Activated B cell treated with CpG ODN at 0.5 μM for 24 hours (primary cell): ENCODE measurements around the gene KDM5B. TPM values are rescaled to one million over a fixed set of nuclear protein-coding genes. Genes with fewer than 3 reads are reported as not detected.

Experiments used
- ATAC-seq: fragments of 200-7000 bp; cut with Tn5 transposase; one replicate; pipeline ENCODE4 v1.10.0; 2021; ENCODE audit warnings: low read depth, mild to moderate bottlenecking, moderate library complexity
- CTCF ChIA-PET: fragments of 350-600 bp; sonication (Branson Sonifier 250); formaldehyde crosslinking; loops from one replicate; lab custom pipeline; 2021; ENCODE audit warnings: antibody characterized with exemption; lab: Charles Lee
- POLR2A ChIA-PET: fragments of 350-600 bp; sonication (Branson Sonifier 250); formaldehyde crosslinking; loops from one replicate; lab custom pipeline; 2021; ENCODE audit warnings: antibody characterized with exemption; lab: Charles Lee
- DNase-seq: peaks from one replicate; pipeline ENCODE4 v3.0.0; 2022
- H3K27ac Mint-ChIP-seq: one replicate; pipeline ENCODE4 v1.8.0; 2020; ENCODE audit warnings: mixed read lengths
- H3K27me3 Mint-ChIP-seq: one replicate; pipeline ENCODE4 v1.8.0; 2021; ENCODE audit warnings: mixed read lengths
- H3K36me3 Mint-ChIP-seq: one replicate; pipeline ENCODE4 v1.8.0; 2021; ENCODE audit warnings: low read depth, mixed read lengths
- H3K4me1 Mint-ChIP-seq: one replicate; pipeline ENCODE4 v1.8.0; 2021; ENCODE audit warnings: mixed read lengths
- H3K4me3 Mint-ChIP-seq: one replicate; pipeline ENCODE4 v1.8.0; 2020; ENCODE audit warnings: mild to moderate bottlenecking, mixed read lengths
- H3K9me3 Mint-ChIP-seq: one replicate; pipeline ENCODE4 v1.8.0; 2020; ENCODE audit warnings: mixed read lengths
- CTCF ChIP-seq: fragments of 200-600 bp; IDR thresholded peaks from one replicate; pipeline ENCODE4 v1.8.0; 2022; ENCODE audit warnings: antibody characterized with exemption, mild to moderate bottlenecking
- intact Hi-C: fragments of 100-400 bp; cut with micrococcal nuclease; formaldehyde crosslinking; loops from one replicate; pipeline ENCODE4 v1.15.1; 2024
- total RNA-seq: library from RNA; stranded (reverse); gene quantifications from 2 replicates; pipeline ENCODE4 v1.2.3, GENCODE V29; 2022

KDM5B gene
- total RNA-seq, 1 donor from 2014 or later, result 43.5 TPM

GRCh38 chr1:202709276-202710041 is 98.8 kb downstream of the KDM5B start:
- POLR2A ChIA-PET, result no interaction called here
- ATAC-seq, result no peak
- peaks cover 67% of the 10 kb centered on the region for H3K27me3 Mint-ChIP-seq
- no peak overlapping the region for H3K4me3 Mint-ChIP-seq
- no peaks in the 10 kb centered on the region for H3K36me3 Mint-ChIP-seq
- CTCF ChIA-PET, result no interaction called here
- no peaks in the 10 kb centered on the region for H3K9me3 Mint-ChIP-seq
- intact Hi-C loops, result loop anchor here (10.0 kb wide), 1 partner anchor 85 kb away; no protein-coding TSS in a partner anchor
- DNase-seq, result no peak
- no peak for TF ChIP-seq CTCF
- H3K27ac Mint-ChIP-seq, result no peak overlapping the region
- H3K4me1 Mint-ChIP-seq, result peaks cover 6% of the 10 kb centered on the region

DNA sequence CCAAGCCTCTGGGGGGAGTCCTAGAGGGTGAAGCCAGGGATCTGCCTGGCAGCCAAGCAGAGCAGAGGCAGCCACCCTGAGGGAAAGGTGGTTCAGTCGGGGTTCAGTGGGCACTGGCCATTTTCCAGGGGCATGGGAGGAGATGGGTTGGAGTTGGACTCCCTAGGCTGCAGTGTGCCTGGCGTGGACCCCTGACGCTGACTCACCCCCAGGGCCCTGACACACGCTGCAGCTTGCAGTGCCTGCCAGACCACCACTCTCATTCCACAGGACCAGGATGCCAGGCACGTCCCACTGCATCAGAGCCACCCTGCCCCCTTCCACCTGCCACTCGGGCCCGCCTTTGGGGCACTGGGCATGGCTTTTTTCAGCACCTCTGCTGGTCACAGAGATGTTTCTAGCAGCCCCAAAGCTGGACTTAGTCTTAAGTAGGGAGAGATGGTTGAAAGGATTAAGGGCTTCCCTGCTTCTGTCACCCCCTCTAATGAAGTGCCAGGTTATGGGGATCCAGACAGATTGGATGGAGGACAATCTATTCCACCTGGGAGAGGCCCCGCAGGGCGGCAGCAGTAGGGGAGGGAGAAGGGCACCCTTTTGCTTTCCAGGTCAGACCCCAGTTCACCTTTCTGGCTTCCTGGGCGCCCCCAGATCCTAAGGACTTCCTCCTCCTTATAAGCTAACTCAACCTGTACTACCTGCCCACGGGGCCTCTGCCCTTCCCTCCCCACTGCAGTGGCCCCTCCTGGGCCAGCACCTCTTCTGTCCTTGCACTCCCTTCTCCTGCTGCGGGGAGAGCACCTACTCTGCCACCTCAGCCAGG is 99.6 kb downstream of the KDM5B start:
- peaks cover 72% of the 10 kb centered on the region for H3K27me3 Mint-ChIP-seq
- intact Hi-C loops, result no loop called here
- no peaks in the 10 kb centered on the region for H3K9me3 Mint-ChIP-seq
- ATAC-seq (no peak), DNase-seq (no peak)
- H3K27ac Mint-ChIP-seq, result no peak overlapping the region
- no peak for TF ChIP-seq CTCF
- POLR2A ChIA-PET, result no interaction called here
- H3K4me3 Mint-ChIP-seq, result no peak overlapping the region
- no peaks in the 10 kb centered on the region for H3K36me3 Mint-ChIP-seq
- peaks cover 6% of the 10 kb centered on the region for H3K4me1 Mint-ChIP-seq
- CTCF ChIA-PET, result no interaction called here

GRCh38 chr1:202706851-202707250 is 101.4 kb downstream of the KDM5B start:
- Mint-ChIP-seq H3K9me3 (no peaks in the 10 kb centered on the region), H3K27me3 (peaks cover 70% of the 10 kb centered on the region), H3K4me3 (no peak overlapping the region), H3K27ac (no peak overlapping the region), H3K36me3 (no peaks in the 10 kb centered on the region), H3K4me1 (peaks cover 6% of the 10 kb centered on the region)
- CTCF ChIA-PET, result no interaction called here
- DNase-seq (no peak), ATAC-seq (no peak)
- no peak for TF ChIP-seq CTCF
- POLR2A ChIA-PET, result no interaction called here
- intact Hi-C loops, result no loop called here

- H3K27ac Mint-ChIP-seq, result no peak overlapping the region
- ChIA-PET CTCF (no interaction called here), POLR2A (no interaction called here)
- TF ChIP-seq CTCF, result no peak
- no peaks in the 10 kb centered on the region for H3K9me3 Mint-ChIP-seq
- peaks cover 3% of the 10 kb centered on the region for H3K4me1 Mint-ChIP-seq
- H3K36me3 Mint-ChIP-seq, result no peaks in the 10 kb centered on the region
- DNase-seq (no peak), ATAC-seq (no peak)
- intact Hi-C loops, result no loop called here
- H3K27me3 Mint-ChIP-seq, result peaks cover 58% of the 10 kb centered on the region
- H3K4me3 Mint-ChIP-seq, result no peak overlapping the region
Measured at GRCh38 chr1:202704601-202705000, 103.6 kb downstream of the KDM5B start.

DNA sequence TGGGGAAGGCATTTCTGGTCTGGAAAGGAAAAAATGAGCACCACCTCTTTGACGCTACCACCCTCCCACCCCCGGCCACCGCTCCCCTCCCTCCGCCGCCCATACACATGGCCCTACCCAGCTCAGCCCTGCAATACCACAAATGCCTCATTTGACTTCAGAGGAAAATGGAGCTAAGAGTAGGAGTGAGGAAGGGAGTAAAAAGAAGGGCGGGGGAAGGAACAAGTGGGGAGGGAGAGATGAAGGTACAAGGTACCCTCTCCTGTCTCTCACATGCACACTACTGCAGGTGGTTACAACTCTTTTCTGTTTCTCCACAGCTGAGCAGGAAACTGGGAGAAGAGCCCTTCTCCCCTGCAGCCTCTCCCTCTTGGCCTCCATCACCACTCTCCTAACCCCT is 105.0 kb downstream of the KDM5B start:
- H3K9me3 Mint-ChIP-seq, result no peaks in the 10 kb centered on the region
- peaks cover 51% of the 10 kb centered on the region for H3K27me3 Mint-ChIP-seq
- intact Hi-C loops, result no loop called here
- H3K4me1 Mint-ChIP-seq, result no peaks in the 10 kb centered on the region
- ATAC-seq, result no peak
- CTCF ChIA-PET, result no interaction called here
- H3K36me3 Mint-ChIP-seq, result no peaks in the 10 kb centered on the region
- POLR2A ChIA-PET, result no interaction called here
- H3K27ac Mint-ChIP-seq, result no peak overlapping the region
- no peak overlapping the region for H3K4me3 Mint-ChIP-seq
- no peak for TF ChIP-seq CTCF
- no peak for DNase-seq
